GM12878 (cell line): Measurements from ENCODE around the gene UBE2L6. TPM values are rescaled to one million over a fixed set of nuclear protein-coding genes. Genes with fewer than 3 reads are reported as not detected.
A peak's percentile ranks its signal among the peaks of the same experiment; 100 is the strongest.

Source experiments
- ATF7 ChIP-seq: fragments of 450-650 bp; IDR thresholded peaks from 2 replicates; pipeline ENCODE4 v1.6.1; 2016; ENCODE audit warnings: low read depth, mild to moderate bottlenecking
- CBX3 ChIP-seq: fragments of 200-600 bp; sonication (generic); IDR thresholded peaks from 2 replicates; pipeline ENCODE4 v1.6.1; 2016; ENCODE audit warnings: low read depth, borderline replicate concordance
- CHD1 ChIP-seq: IDR thresholded peaks from 2 replicates; pipeline ENCODE4 v1.6.1; 2012; ENCODE audit warnings: low read depth, low read length, improper control_type of control experiment
- CHD4 ChIP-seq: fragments of 200-600 bp; sonication (generic); IDR thresholded peaks from 2 replicates; pipeline ENCODE4 v1.6.1; 2016; ENCODE audit warnings: mild to moderate bottlenecking
- CREM ChIP-seq: IDR thresholded peaks from 2 replicates; pipeline ENCODE4 v1.6.1; 2014; ENCODE audit warnings: antibody characterized with exemption, low read depth
- EZH2 ChIP-seq: IDR thresholded peaks from 2 replicates; pipeline ENCODE4 v1.6.1; 2012; ENCODE audit warnings: low read depth, mild to moderate bottlenecking, control low read depth, inconsistent platforms, low read length, borderline replicate concordance; ENCODE audit not compliant: control insufficient read depth
- GATAD2B ChIP-seq: fragments of 450-650 bp; conservative IDR thresholded peaks from 2 replicates; pipeline ENCODE4 v1.6.1; 2017; ENCODE audit warnings: low read depth, mild to moderate bottlenecking, moderate library complexity
- HDAC6 ChIP-seq: fragments of 200-600 bp; sonication (generic); IDR thresholded peaks from one replicate; pipeline ENCODE4 v1.8.0; 2017; ENCODE audit warnings: antibody characterized with exemption; ENCODE audit not compliant: unreplicated experiment
- JUNB ChIP-seq: IDR thresholded peaks from 2 replicates; pipeline ENCODE4 v1.6.1; 2016; ENCODE audit warnings: antibody characterized with exemption, mild to moderate bottlenecking
- LARP7 ChIP-seq: fragments of 450-650 bp; IDR thresholded peaks from 2 replicates; pipeline ENCODE4 v1.6.1; 2017; ENCODE audit warnings: mild to moderate bottlenecking
- NRF1 ChIP-seq: conservative IDR thresholded peaks from 2 replicates; pipeline ENCODE4 v1.6.1; 2011; ENCODE audit warnings: mild to moderate bottlenecking, low read depth, low read length, improper control_type of control experiment
- RAD21 ChIP-seq: IDR thresholded peaks from 2 replicates; pipeline ENCODE4 v1.6.1; 2011; ENCODE audit warnings: mild to moderate bottlenecking, low read depth, low read length, moderate library complexity; ENCODE audit not compliant: insufficient read depth
- SIX5 ChIP-seq: IDR thresholded peaks from 2 replicates; pipeline ENCODE4 v1.6.1; 2011; ENCODE audit warnings: mild to moderate bottlenecking, low read depth, low read length, moderate library complexity; ENCODE audit not compliant: severe bottlenecking
- SMAD5 ChIP-seq: IDR thresholded peaks from 2 replicates; pipeline ENCODE4 v1.6.1; 2016; ENCODE audit warnings: antibody characterized with exemption, low read depth
- SPI1 ChIP-seq: IDR thresholded peaks from 2 replicates; pipeline ENCODE4 v1.6.1; 2011; ENCODE audit warnings: low read depth, mild to moderate bottlenecking, low read length, moderate library complexity, borderline replicate concordance; ENCODE audit not compliant: insufficient read depth
- SRF ChIP-seq, 2 experiments: IDR thresholded peaks; 2 replicates each; pipeline ENCODE4 v1.6.1; 2011; ENCODE audit warnings: low read depth in 2 of 2, low read length in 2 of 2, mild to moderate bottlenecking in 1 of 2, moderate library complexity in 1 of 2
- STAT1 ChIP-seq: fragments of 450-650 bp; conservative IDR thresholded peaks from 2 replicates; pipeline ENCODE4 v1.6.1; 2014; ENCODE audit warnings: antibody characterized with exemption, mild to moderate bottlenecking
- TBL1XR1 ChIP-seq: IDR thresholded peaks from 2 replicates; pipeline ENCODE4 v1.6.1; 2012; ENCODE audit warnings: low read depth, low read length, improper control_type of control experiment
- TCF12 ChIP-seq: IDR thresholded peaks from 2 replicates; pipeline ENCODE4 v1.6.1; 2011; ENCODE audit warnings: low read depth, mild to moderate bottlenecking, low read length
- TCF7 ChIP-seq: IDR thresholded peaks from 2 replicates; pipeline ENCODE4 v1.6.1; 2014; ENCODE audit warnings: antibody characterized with exemption, borderline replicate concordance
- ZNF24 ChIP-seq: fragments of 450-650 bp; IDR thresholded peaks from 2 replicates; pipeline ENCODE4 v1.6.1; 2017; ENCODE audit warnings: antibody characterized with exemption, mild to moderate bottlenecking
- ZSCAN29 ChIP-seq: fragments of 450-650 bp; IDR thresholded peaks from 2 replicates; pipeline ENCODE4 v1.6.1; 2017; ENCODE audit warnings: mild to moderate bottlenecking, moderate library complexity
- polyA plus RNA-seq, 11 experiments: library from polyadenylated mRNA; depleted of rRNA in 4 of 11; unstranded in 6 of 11; stranded (reverse) in 5 of 11; fragments of >200 nt; fragmentation: Nextera tagmentation in 4 of 11; fragmentation: Illumina TruSeq in 1 of 11; extraction: Ambion mirVana in 4 of 11; extraction: Trizol in 1 of 11; gene quantifications; 1 replicate in 1 of 11; 2 replicates in 10 of 11; pipeline versions ENCODE4 v1.2.1 to v1.2.3, GENCODE V29; 2011 to 2016; ENCODE audit warnings: inconsistent platforms in 2 of 11, missing spikeins in 2 of 11, low read depth in 1 of 11
- total RNA-seq, 4 experiments: library from RNA; depleted of rRNA in 3 of 4; stranded (reverse); fragments of >200 nt in 3 of 4; fragmentation: Illumina TruSeq in 1 of 4; extraction: Trizol in 1 of 4; gene quantifications; 2 replicates each; pipeline versions ENCODE4 v1.2.1 to v1.2.3, GENCODE V29; 2013 to 2021
- TF ChIP-seq, protein P1 (sequence below): fragments of 450-650 bp; IDR thresholded peaks from 2 replicates; pipeline ENCODE4 v1.6.1; 2016; ENCODE audit warnings: mild to moderate bottlenecking
- TF ChIP-seq, protein P2 (sequence below): IDR thresholded peaks from 2 replicates; pipeline ENCODE4 v1.6.1; 2012; ENCODE audit warnings: low read depth, low read length, improper control_type of control experiment
- TF ChIP-seq, protein P3 (sequence below): IDR thresholded peaks from 2 replicates; pipeline ENCODE4 v1.6.1; 2011; ENCODE audit warnings: borderline replicate concordance, low read depth, mild to moderate bottlenecking, moderate library complexity, mixed read lengths, low read length; ENCODE audit not compliant: insufficient read depth; ENCODE audit errors: extremely low read length
- TF ChIP-seq, protein P4 (sequence below): fragments of 450-650 bp; formaldehyde crosslinking; IDR thresholded peaks from 2 replicates; pipeline ENCODE4 v1.4.0; 2022; ENCODE audit warnings: mild to moderate bottlenecking, moderate library complexity

UBE2L6 gene
- total and polyA plus RNA-seq, 10 of the 15 experiments (the other 5 are each of a cell fraction or from before 2014, with no cell fraction given): 114 to 295 (median 173) TPM

DNA sequence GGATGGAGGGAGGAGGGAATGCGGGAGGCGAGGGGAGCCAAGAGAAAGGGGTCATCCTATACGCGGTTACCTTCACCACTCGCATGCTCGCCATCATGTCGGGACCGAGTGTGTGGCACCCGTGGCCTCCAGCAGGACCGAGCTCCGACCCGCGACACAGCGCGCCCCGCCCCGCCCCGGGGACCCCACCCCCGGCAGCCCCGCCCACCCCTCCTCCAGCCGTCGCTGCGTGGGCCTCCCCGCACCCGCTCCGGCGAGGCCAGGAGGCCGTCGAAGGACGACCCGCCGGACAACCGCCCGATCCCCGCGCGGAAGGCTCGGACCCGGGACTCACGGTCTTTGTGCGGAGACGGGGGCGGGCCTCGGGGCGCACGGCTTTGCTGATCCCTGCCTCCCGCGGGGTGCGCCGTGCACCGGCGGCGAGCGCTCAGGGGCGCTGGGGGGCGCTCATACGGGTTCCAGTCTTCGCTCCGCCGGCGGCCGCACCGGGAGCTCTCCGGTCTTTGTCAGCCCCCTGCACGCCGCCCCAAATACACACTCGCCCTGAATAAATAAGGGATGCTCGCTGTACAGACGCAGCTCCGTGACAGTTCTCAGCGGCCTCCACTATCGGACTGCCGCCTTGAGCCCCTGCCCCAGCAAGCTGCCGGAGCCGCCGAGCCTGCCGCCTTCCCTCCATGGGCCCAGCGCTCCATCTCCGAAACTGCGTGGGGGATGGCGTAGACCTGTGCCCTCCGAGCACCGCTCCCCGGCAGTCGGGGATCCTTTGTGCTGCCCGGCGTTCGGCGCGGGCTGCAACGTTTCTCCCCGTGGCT lies at the start of gene UBE2L6 (continued):
- TF ChIP-seq, protein P1, sequence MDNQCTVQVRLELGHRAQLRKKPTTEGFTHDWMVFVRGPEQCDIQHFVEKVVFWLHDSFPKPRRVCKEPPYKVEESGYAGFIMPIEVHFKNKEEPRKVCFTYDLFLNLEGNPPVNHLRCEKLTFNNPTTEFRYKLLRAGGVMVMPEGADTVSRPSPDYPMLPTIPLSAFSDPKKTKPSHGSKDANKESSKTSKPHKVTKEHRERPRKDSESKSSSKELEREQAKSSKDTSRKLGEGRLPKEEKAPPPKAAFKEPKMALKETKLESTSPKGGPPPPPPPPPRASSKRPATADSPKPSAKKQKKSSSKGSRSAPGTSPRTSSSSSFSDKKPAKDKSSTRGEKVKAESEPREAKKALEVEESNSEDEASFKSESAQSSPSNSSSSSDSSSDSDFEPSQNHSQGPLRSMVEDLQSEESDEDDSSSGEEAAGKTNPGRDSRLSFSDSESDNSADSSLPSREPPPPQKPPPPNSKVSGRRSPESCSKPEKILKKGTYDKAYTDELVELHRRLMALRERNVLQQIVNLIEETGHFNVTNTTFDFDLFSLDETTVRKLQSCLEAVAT: no peak
- TF ChIP-seq SRF (IDR thresholded peaks at IDR 0.05; ENCODE audit: low read depth in 2 of 2, low read length in 2 of 2): 0 out of 4 replicates have a peak, but pooled peaks of 1 of the 2 experiments have one; percentile 7
- TF ChIP-seq RAD21: no peak
- TF ChIP-seq SMAD5: no peak
- peak; percentile 85 for TF ChIP-seq GATAD2B
- no peak for TF ChIP-seq TCF12
- peak; percentile 84 for TF ChIP-seq LARP7
- TF ChIP-seq CBX3: no peak
- TF ChIP-seq CHD1: no peak
- TF ChIP-seq ZSCAN29: peak; percentile 95
- TF ChIP-seq, protein P2, sequence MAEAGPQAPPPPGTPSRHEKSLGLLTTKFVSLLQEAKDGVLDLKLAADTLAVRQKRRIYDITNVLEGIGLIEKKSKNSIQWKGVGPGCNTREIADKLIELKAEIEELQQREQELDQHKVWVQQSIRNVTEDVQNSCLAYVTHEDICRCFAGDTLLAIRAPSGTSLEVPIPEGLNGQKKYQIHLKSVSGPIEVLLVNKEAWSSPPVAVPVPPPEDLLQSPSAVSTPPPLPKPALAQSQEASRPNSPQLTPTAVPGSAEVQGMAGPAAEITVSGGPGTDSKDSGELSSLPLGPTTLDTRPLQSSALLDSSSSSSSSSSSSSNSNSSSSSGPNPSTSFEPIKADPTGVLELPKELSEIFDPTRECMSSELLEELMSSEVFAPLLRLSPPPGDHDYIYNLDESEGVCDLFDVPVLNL: no peak
- TF ChIP-seq SPI1: no peak
- TF ChIP-seq, protein P3, sequence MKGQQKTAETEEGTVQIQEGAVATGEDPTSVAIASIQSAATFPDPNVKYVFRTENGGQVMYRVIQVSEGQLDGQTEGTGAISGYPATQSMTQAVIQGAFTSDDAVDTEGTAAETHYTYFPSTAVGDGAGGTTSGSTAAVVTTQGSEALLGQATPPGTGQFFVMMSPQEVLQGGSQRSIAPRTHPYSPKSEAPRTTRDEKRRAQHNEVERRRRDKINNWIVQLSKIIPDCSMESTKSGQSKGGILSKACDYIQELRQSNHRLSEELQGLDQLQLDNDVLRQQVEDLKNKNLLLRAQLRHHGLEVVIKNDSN: no peak
- no peak for TF ChIP-seq EZH2
- no peak; the same call in 1 of the 2 replicates for TF ChIP-seq CREM
- TF ChIP-seq SIX5: no peak
- TF ChIP-seq TCF7: no peak
- TF ChIP-seq ATF7: no peak
- TF ChIP-seq TBL1XR1: no peak
- no peak for TF ChIP-seq STAT1
- TF ChIP-seq, protein P4, sequence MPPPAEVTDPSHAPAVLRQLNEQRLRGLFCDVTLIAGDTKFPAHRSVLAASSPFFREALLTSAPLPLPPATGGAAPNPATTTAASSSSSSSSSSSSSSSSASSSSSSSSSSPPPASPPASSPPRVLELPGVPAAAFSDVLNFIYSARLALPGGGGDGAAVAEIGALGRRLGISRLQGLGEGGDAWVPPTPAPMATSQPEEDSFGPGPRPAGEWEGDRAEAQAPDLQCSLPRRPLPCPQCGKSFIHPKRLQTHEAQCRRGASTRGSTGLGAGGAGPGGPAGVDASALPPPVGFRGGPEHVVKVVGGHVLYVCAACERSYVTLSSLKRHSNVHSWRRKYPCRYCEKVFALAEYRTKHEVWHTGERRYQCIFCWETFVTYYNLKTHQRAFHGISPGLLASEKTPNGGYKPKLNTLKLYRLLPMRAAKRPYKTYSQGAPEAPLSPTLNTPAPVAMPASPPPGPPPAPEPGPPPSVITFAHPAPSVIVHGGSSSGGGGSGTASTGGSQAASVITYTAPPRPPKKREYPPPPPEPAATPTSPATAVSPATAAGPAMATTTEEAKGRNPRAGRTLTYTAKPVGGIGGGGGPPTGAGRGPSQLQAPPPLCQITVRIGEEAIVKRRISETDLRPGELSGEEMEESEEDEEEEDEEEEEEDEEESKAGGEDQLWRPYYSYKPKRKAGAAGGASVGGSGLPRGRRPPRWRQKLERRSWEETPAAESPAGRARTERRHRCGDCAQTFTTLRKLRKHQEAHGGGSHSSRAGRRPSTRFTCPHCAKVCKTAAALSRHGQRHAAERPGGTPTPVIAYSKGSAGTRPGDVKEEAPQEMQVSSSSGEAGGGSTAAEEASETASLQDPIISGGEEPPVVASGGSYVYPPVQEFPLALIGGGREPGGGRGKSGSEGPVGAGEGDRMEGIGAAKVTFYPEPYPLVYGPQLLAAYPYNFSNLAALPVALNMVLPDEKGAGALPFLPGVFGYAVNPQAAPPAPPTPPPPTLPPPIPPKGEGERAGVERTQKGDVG (CRISPR knock-in tag): no peak
- no peak for TF ChIP-seq ZNF24
- TF ChIP-seq JUNB: no peak
- TF ChIP-seq CHD4: no peak
- TF ChIP-seq NRF1: no peak
- no peak for TF ChIP-seq HDAC6
